H9 (cell line): Measurements from ENCODE around the gene RFX1. TPM values are rescaled to one million over a fixed set of nuclear protein-coding genes. Genes with fewer than 3 reads are reported as not detected.
"Not testable (repeated sequence)": the region's sequence is repeated elsewhere in the genome, so short reads cannot be mapped to it uniquely, and the experiment has no call there.

Experiments used
- DNase-seq: peaks from one replicate; pipeline ENCODE4 v3.0.0-alpha.2; 2017
- H2AFZ ChIP-seq: one replicate; pipeline ENCODE4 v1.6.1; 2013; ENCODE audit warnings: mild to moderate bottlenecking, low read length, control low read depth, moderate library complexity
- H2AK5ac ChIP-seq: 2 replicates; pipeline ENCODE4 v1.6.1; 2013; ENCODE audit warnings: low read length, control low read depth, mixed read lengths; ENCODE audit not compliant: insufficient read length
- H2BK120ac ChIP-seq: one replicate; pipeline ENCODE4 v1.6.1; 2013; ENCODE audit warnings: low read depth, mild to moderate bottlenecking, low read length, control low read depth, inconsistent platforms; ENCODE audit not compliant: poor library complexity, severe bottlenecking
- H2BK12ac ChIP-seq: 2 replicates; pipeline ENCODE4 v1.6.1; 2013; ENCODE audit warnings: low read length, control low read depth, mixed read lengths, low read depth; ENCODE audit not compliant: insufficient read length
- H2BK15ac ChIP-seq: 2 replicates; pipeline ENCODE4 v1.6.1; 2013; ENCODE audit warnings: low read depth, low read length, control low read depth
- H2BK20ac ChIP-seq: one replicate; pipeline ENCODE4 v1.6.1; 2013; ENCODE audit warnings: low read depth, mild to moderate bottlenecking, low read length, control low read depth, inconsistent platforms; ENCODE audit not compliant: poor library complexity, severe bottlenecking
- H2BK5ac ChIP-seq: 2 replicates; pipeline ENCODE4 v1.6.1; 2013; ENCODE audit warnings: low read length, control low read depth, mixed read lengths; ENCODE audit not compliant: insufficient read length
- H3K14ac ChIP-seq: 2 replicates; pipeline ENCODE4 v1.6.1; 2013; ENCODE audit warnings: low read length, control low read depth; ENCODE audit not compliant: insufficient read depth
- H3K18ac ChIP-seq: 2 replicates; pipeline ENCODE4 v1.6.1; 2013; ENCODE audit warnings: low read depth, mild to moderate bottlenecking, mixed read lengths, low read length, control low read depth; ENCODE audit not compliant: insufficient read length
- H3K23ac ChIP-seq: 2 replicates; pipeline ENCODE4 v1.6.1; 2013; ENCODE audit warnings: low read length, control low read depth, mixed read lengths, low read depth; ENCODE audit not compliant: insufficient read length
- H3K23me2 ChIP-seq: 2 replicates; pipeline ENCODE4 v1.6.1; 2013; ENCODE audit warnings: low read depth, mild to moderate bottlenecking, mixed read lengths, low read length, control low read depth; ENCODE audit not compliant: insufficient read length, poor library complexity, severe bottlenecking
- H3K27ac ChIP-seq: 2 replicates; pipeline ENCODE4 v1.5.1; 2013; ENCODE audit warnings: low read length, control low read depth, mixed read lengths, low read depth; ENCODE audit not compliant: insufficient read length
- H3K27me3 ChIP-seq: 2 replicates; pipeline ENCODE4 v1.6.1; 2013; ENCODE audit warnings: low read length, control low read depth, inconsistent platforms; ENCODE audit not compliant: insufficient read depth
- H3K4ac ChIP-seq: 2 replicates; pipeline ENCODE4 v1.6.1; 2013; ENCODE audit warnings: low read depth, mild to moderate bottlenecking, control low read depth, inconsistent platforms, low read length, moderate library complexity
- H3K4me1 ChIP-seq: 2 replicates; pipeline ENCODE4 v1.6.1; 2013; ENCODE audit warnings: low read length, control low read depth, inconsistent platforms; ENCODE audit not compliant: insufficient read depth
- H3K4me2 ChIP-seq: 2 replicates; pipeline ENCODE4 v1.6.1; 2013; ENCODE audit warnings: low read length, control low read depth, mixed read lengths; ENCODE audit not compliant: insufficient read length, insufficient read depth
- H3K56ac ChIP-seq: 2 replicates; pipeline ENCODE4 v1.6.1; 2013; ENCODE audit warnings: low read depth, mild to moderate bottlenecking, mixed read lengths, low read length, control low read depth; ENCODE audit not compliant: insufficient read length
- H3K79me1 ChIP-seq: 2 replicates; pipeline ENCODE4 v1.6.1; 2013; ENCODE audit warnings: low read depth, mild to moderate bottlenecking, moderate library complexity, low read length, control low read depth, inconsistent platforms; ENCODE audit not compliant: insufficient read depth, poor library complexity, severe bottlenecking
- H3K79me2 ChIP-seq: 2 replicates; pipeline ENCODE4 v1.6.1; 2013; ENCODE audit warnings: low read length, control low read depth, inconsistent platforms; ENCODE audit not compliant: insufficient read depth
- H3K9ac ChIP-seq: 2 replicates; pipeline ENCODE4 v1.6.1; 2013; ENCODE audit warnings: low read length, control low read depth, mixed read lengths; ENCODE audit not compliant: insufficient read length; ENCODE audit errors: extremely low read depth
- H3K9me3 ChIP-seq: one replicate; pipeline ENCODE4 v1.6.1; 2013; ENCODE audit warnings: low read depth, low read length, inconsistent platforms; ENCODE audit not compliant: control insufficient read depth
- H3T11ph ChIP-seq: one replicate; pipeline ENCODE4 v1.6.1; 2013; ENCODE audit warnings: mild to moderate bottlenecking, low read length, control low read depth, inconsistent platforms
- H4K20me1 ChIP-seq: one replicate; pipeline ENCODE4 v1.6.1; 2013; ENCODE audit not compliant: control insufficient read depth, insufficient read length, insufficient read depth
- H4K5ac ChIP-seq: 2 replicates; pipeline ENCODE4 v1.6.1; 2013; ENCODE audit warnings: low read depth, mild to moderate bottlenecking, mixed read lengths, low read length, control low read depth; ENCODE audit not compliant: insufficient read length
- H4K8ac ChIP-seq: replicated peaks from 2 replicates; pipeline ENCODE4 v1.6.1; 2013; ENCODE audit warnings: low read length, control low read depth, mixed read lengths, low read depth; ENCODE audit not compliant: insufficient read length
- H4K91ac ChIP-seq: 2 replicates; pipeline ENCODE4 v1.6.1; 2013; ENCODE audit warnings: low read depth, mild to moderate bottlenecking, moderate library complexity, mixed read lengths, low read length, control low read depth; ENCODE audit not compliant: insufficient read length
- H3K27ac Mint-ChIP-seq, 3 experiments: 2 replicates in 2 of 3; 3 replicates in 1 of 3; pipeline ENCODE4 v1.8.0; 2020 to 2021; ENCODE audit warnings: mixed read lengths in 3 of 3, mild to moderate bottlenecking in 1 of 3, moderate library complexity in 1 of 3
- H3K27me3 Mint-ChIP-seq: 2 replicates; pipeline ENCODE4 v1.8.0; 2021; ENCODE audit warnings: low read depth, mild to moderate bottlenecking, moderate library complexity, mixed read lengths
- H3K36me3 Mint-ChIP-seq, 3 experiments: 2 replicates in 2 of 3; 3 replicates in 1 of 3; pipeline ENCODE4 v1.8.0; 2020 to 2021; ENCODE audit warnings: low read depth in 3 of 3, mixed read lengths in 3 of 3; ENCODE audit not compliant: insufficient read depth in 1 of 3
- H3K4me1 Mint-ChIP-seq, 2 experiments: 2 replicates each; pipeline ENCODE4 v1.8.0; 2020; ENCODE audit warnings: mixed read lengths in 2 of 2
- H3K4me3 Mint-ChIP-seq, 2 experiments: 2 replicates in 1 of 2; 3 replicates in 1 of 2; pipeline ENCODE4 v1.8.0; 2020 to 2021; ENCODE audit warnings: mild to moderate bottlenecking in 2 of 2, mixed read lengths in 2 of 2, moderate library complexity in 1 of 2
- H3K9me3 Mint-ChIP-seq, 2 experiments: 2 replicates in 1 of 2; 3 replicates in 1 of 2; pipeline ENCODE4 v1.8.0; 2020; ENCODE audit warnings: mild to moderate bottlenecking in 2 of 2, mixed read lengths in 2 of 2, moderate library complexity in 1 of 2
- WGBS: extraction: QIAGEN DNeasy Blood & Tissue Kit; methylation state at CpG from one replicate; pipeline ENCODE4 v1.1.7; 2013; ENCODE audit warnings: missing lambda C conversion rate, low lambda C conversion rate, mixed read lengths; ENCODE audit not compliant: insufficient read length; ENCODE audit errors: extremely low coverage; 5-methylcytosine and 5-hydroxymethylcytosine counted together
- total RNA-seq: library from RNA; stranded (reverse); gene quantifications from 2 replicates; pipeline ENCODE4 v1.2.1, GENCODE V29; 2021
- TF ChIP-seq, protein P1 (sequence below): fragments of 200-600 bp; sonication (generic); conservative IDR thresholded peaks from 3 replicates; pipeline ENCODE4 v1.8.0; 2021; ENCODE audit warnings: antibody characterized with exemption, mild to moderate bottlenecking

Gene RFX1
- total RNA-seq, 1 experiment from 2014 or later = 21.4 TPM

GRCh38 chr19:14035159-14035558, 29.0 kb upstream of the RFX1 start:
- TF ChIP-seq, protein P1, sequence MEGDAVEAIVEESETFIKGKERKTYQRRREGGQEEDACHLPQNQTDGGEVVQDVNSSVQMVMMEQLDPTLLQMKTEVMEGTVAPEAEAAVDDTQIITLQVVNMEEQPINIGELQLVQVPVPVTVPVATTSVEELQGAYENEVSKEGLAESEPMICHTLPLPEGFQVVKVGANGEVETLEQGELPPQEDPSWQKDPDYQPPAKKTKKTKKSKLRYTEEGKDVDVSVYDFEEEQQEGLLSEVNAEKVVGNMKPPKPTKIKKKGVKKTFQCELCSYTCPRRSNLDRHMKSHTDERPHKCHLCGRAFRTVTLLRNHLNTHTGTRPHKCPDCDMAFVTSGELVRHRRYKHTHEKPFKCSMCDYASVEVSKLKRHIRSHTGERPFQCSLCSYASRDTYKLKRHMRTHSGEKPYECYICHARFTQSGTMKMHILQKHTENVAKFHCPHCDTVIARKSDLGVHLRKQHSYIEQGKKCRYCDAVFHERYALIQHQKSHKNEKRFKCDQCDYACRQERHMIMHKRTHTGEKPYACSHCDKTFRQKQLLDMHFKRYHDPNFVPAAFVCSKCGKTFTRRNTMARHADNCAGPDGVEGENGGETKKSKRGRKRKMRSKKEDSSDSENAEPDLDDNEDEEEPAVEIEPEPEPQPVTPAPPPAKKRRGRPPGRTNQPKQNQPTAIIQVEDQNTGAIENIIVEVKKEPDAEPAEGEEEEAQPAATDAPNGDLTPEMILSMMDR = peak; percentile 43; the same call in 2 of the 3 replicates
- WGBS = no CpG with 5 or more reads among the region's 12 CpGs
- H3K56ac ChIP-seq, H2AFZ ChIP-seq, H3K4me1 Mint-ChIP-seq, H4K91ac ChIP-seq, H3K4me1 ChIP-seq, H3K27ac ChIP-seq, H3K18ac ChIP-seq, H3K9ac ChIP-seq, H3K36me3 Mint-ChIP-seq, H2AK5ac ChIP-seq, H4K8ac ChIP-seq, H3K4ac ChIP-seq, H3K9me3 ChIP-seq, H3K4me2 ChIP-seq, H2BK12ac ChIP-seq, H3K9me3 Mint-ChIP-seq, H2BK20ac ChIP-seq, H3T11ph ChIP-seq, H2BK120ac ChIP-seq, H3K27me3 ChIP-seq, H2BK15ac ChIP-seq, DNase-seq, H4K20me1 ChIP-seq, H3K79me1 ChIP-seq, H3K14ac ChIP-seq, H3K79me2 ChIP-seq, H3K4me3 Mint-ChIP-seq, H4K5ac ChIP-seq, H3K27ac Mint-ChIP-seq, H2BK5ac ChIP-seq, H3K23ac ChIP-seq: not testable (repeated sequence)
- H3K27me3 Mint-ChIP-seq = peaks cover 14% of the 10 kb centered on the region
- peaks cover 13% of the 10 kb centered on the region for H3K23me2 ChIP-seq
